Gastrocnemius medialis (tissue), 4 donors: Measurements from ENCODE around the gene POU1F1.

Experiments used
- POLR2A ChIP-seq, 2 donors: fragments of 450-650 bp; IDR thresholded peaks; one replicate each; pipeline ENCODE4 v1.6.1; 2017; ENCODE audit warnings: antibody characterized with exemption in 2 of 2, mild to moderate bottlenecking in 2 of 2, moderate library complexity in 2 of 2
- TF ChIP-seq, protein P1 (sequence below), 5 experiments: fragments of 450-650 bp in 3 of 5; fragments of 200-600 bp in 2 of 5; sonication (generic) in 2 of 5; IDR thresholded peaks in 4 of 5; conservative IDR thresholded peaks in 1 of 5; 1 replicate in 4 of 5; 2 replicates in 1 of 5; pipeline ENCODE4 v1.5.1; 2016 to 2019; ENCODE audit warnings: antibody characterized with exemption in 5 of 5, mild to moderate bottlenecking in 3 of 5, moderate library complexity in 3 of 5

DNA sequence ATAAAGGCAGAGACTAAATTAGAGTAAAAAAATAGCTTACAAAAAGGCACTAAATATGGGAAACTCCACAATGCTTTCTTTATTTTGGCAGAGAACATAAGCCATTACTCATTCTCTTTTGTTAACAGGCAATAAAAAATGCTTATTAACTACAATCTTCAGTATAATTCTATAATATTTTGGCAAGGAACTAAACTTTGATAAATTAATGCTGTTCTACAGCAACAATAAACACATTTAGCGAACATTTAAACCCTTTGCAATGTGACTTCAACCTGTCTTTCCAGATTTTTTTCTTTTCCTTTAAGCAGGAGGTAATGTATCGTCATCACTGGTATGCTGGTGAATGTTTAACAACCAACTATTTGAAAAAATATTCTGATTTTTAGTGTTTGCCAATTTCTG is 42.2 kb upstream of the POU1F1 start:
- TF ChIP-seq, protein P1, sequence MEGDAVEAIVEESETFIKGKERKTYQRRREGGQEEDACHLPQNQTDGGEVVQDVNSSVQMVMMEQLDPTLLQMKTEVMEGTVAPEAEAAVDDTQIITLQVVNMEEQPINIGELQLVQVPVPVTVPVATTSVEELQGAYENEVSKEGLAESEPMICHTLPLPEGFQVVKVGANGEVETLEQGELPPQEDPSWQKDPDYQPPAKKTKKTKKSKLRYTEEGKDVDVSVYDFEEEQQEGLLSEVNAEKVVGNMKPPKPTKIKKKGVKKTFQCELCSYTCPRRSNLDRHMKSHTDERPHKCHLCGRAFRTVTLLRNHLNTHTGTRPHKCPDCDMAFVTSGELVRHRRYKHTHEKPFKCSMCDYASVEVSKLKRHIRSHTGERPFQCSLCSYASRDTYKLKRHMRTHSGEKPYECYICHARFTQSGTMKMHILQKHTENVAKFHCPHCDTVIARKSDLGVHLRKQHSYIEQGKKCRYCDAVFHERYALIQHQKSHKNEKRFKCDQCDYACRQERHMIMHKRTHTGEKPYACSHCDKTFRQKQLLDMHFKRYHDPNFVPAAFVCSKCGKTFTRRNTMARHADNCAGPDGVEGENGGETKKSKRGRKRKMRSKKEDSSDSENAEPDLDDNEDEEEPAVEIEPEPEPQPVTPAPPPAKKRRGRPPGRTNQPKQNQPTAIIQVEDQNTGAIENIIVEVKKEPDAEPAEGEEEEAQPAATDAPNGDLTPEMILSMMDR (IDR thresholded peaks at IDR 0.05 in 4 of 5, conservative IDR thresholded peaks at IDR 0.05 in 1 of 5) = no peak
- no peak for TF ChIP-seq POLR2A (IDR thresholded peaks at IDR 0.05)
